A673 (cell line): ENCODE results near the gene PLCD1. TPM values are rescaled to one million over a fixed set of nuclear protein-coding genes. Genes with fewer than 3 reads are reported as not detected.
"Not testable (repeated sequence)": the region's sequence is repeated elsewhere in the genome, so short reads cannot be mapped to it uniquely, and the experiment has no call there.

ENCODE experiments used
- BruUV-seq: library from RNA; stranded (reverse); fragments of 400-500 nt; replicated peaks from 2 replicates; lab custom pipeline; 2021; lab: Mats Ljungman, UMichigan
- CTCF ChIA-PET: fragments of 300-600 bp; sonication (Branson Sonifier 250); formaldehyde crosslinking; loops from one replicate; lab custom pipeline; 2022; ENCODE audit warnings: antibody characterized with exemption; lab: Charles Lee
- POLR2A ChIA-PET: fragments of 300-600 bp; sonication (Branson Sonifier 250); formaldehyde crosslinking; loops from one replicate; lab custom pipeline; 2022; ENCODE audit warnings: antibody characterized with exemption; ENCODE audit not compliant: low non-redundant PET; lab: Charles Lee
- DNase-seq: peaks from one replicate; pipeline ENCODE4 v3.0.0-alpha.2; 2015; ENCODE audit warnings: low spot score
- H3K27ac ChIP-seq: fragments of 200-600 bp; sonication (generic); 2 replicates; pipeline ENCODE4 v1.5.1; 2016; ENCODE audit warnings: mixed run types, low read depth, mild to moderate bottlenecking, mixed read lengths, antibody characterized with exemption, low read length; ENCODE audit not compliant: poor library complexity, severe bottlenecking
- H3K27me3 ChIP-seq: fragments of 200-600 bp; sonication (generic); replicated peaks from 2 replicates; pipeline ENCODE4 v1.6.1; 2017; ENCODE audit warnings: mixed run types, low read depth, mild to moderate bottlenecking, mixed read lengths, antibody characterized with exemption, low read length; ENCODE audit not compliant: insufficient read depth, poor library complexity
- H3K36me3 ChIP-seq: fragments of 200-600 bp; sonication (generic); 2 replicates; pipeline ENCODE4 v1.6.1; 2016; ENCODE audit warnings: mixed run types, mild to moderate bottlenecking, mixed read lengths, antibody characterized with exemption, low read length; ENCODE audit not compliant: insufficient read depth, poor library complexity, severe bottlenecking
- H3K4me1 ChIP-seq: fragments of 200-600 bp; sonication (generic); 2 replicates; pipeline ENCODE4 v1.6.1; 2017; ENCODE audit warnings: mixed run types, mild to moderate bottlenecking, mixed read lengths, antibody characterized with exemption, low read length; ENCODE audit not compliant: insufficient read depth, poor library complexity, severe bottlenecking
- H3K4me3 ChIP-seq: fragments of 200-600 bp; sonication (generic); 2 replicates; pipeline ENCODE4 v1.5.1; 2016; ENCODE audit warnings: low read depth, mixed run types, mild to moderate bottlenecking, mixed read lengths, low read length; ENCODE audit not compliant: poor library complexity, severe bottlenecking
- H3K9me3 ChIP-seq: fragments of 200-600 bp; sonication (generic); 2 replicates; pipeline ENCODE4 v1.6.1; 2016; ENCODE audit warnings: mixed run types, low read depth, mild to moderate bottlenecking, mixed read lengths, antibody characterized with exemption, low read length; ENCODE audit not compliant: poor library complexity, severe bottlenecking
- CTCF ChIP-seq: fragments of 300-800, 200-600 bp; sonication (generic); conservative IDR thresholded peaks from 2 replicates; pipeline ENCODE4 v1.5.1; 2017; ENCODE audit warnings: low read depth, mild to moderate bottlenecking, antibody characterized with exemption, low read length, moderate library complexity, mixed read lengths
- EZH2 ChIP-seq: fragments of 200-600 bp; sonication (generic); IDR thresholded peaks from 2 replicates; pipeline ENCODE4 v1.6.1; 2017; ENCODE audit warnings: borderline replicate concordance, low read depth, mild to moderate bottlenecking, mixed read lengths, antibody characterized with exemption, low read length; ENCODE audit not compliant: poor library complexity, severe bottlenecking
- intact Hi-C: fragments of 100-400 bp; cut with micrococcal nuclease; formaldehyde crosslinking; loops from one replicate; pipeline ENCODE4 v1.10.0; 2022; ENCODE audit not compliant: unreplicated experiment
- total RNA-seq: library from RNA; stranded (reverse); gene quantifications from 2 replicates; pipeline ENCODE4 v1.2.3, GENCODE V29; 2021

PLCD1 gene
- total RNA-seq, 1 experiment from 2014 or later = 1.1 TPM

GRCh38 chr3:38067508-38068233 lies 38.2 kb upstream of the PLCD1 start:
- CTCF ChIA-PET = no interaction called here
- H3K4me1 ChIP-seq = no peaks in the 10 kb centered on the region
- no peak overlapping the region for H3K4me3 ChIP-seq
- DNase-seq = no peak
- H3K27ac ChIP-seq = no peak overlapping the region
- TF ChIP-seq EZH2 = no peak
- no peak for TF ChIP-seq CTCF
- peaks cover 3% of the 10 kb centered on the region for H3K27me3 ChIP-seq
- intact Hi-C loops = no loop called here
- no peaks in the 10 kb centered on the region for H3K9me3 ChIP-seq
- no TSS peak for BruUV-seq
- POLR2A ChIA-PET = interaction anchor here (0.6 kb wide), 1 partner anchor 1619 kb away, joined by 3 read pairs; no protein-coding TSS in a partner anchor
- H3K36me3 ChIP-seq = no peaks in the 10 kb centered on the region

- POLR2A ChIA-PET, BruUV-seq, DNase-seq, H3K27me3 ChIP-seq, H3K9me3 ChIP-seq, H3K4me3 ChIP-seq, H3K4me1 ChIP-seq, H3K27ac ChIP-seq, CTCF ChIA-PET, H3K36me3 ChIP-seq, intact Hi-C loops: not testable (repeated sequence)
Observed at GRCh38 chr3:38064453-38064852, 35.0 kb upstream of the PLCD1 start.

- H3K9me3 ChIP-seq = no peaks in the 10 kb centered on the region
- ChIA-PET POLR2A (no interaction called here), CTCF (no interaction called here)
- H3K36me3 ChIP-seq = no peaks in the 10 kb centered on the region
- no peak overlapping the region for H3K27ac ChIP-seq
- H3K4me3 ChIP-seq = no peak overlapping the region
- intact Hi-C loops = no loop called here
- no TSS peak for BruUV-seq
- H3K27me3 ChIP-seq = peaks cover 3% of the 10 kb centered on the region
- DNase-seq = no peak
- no peaks in the 10 kb centered on the region for H3K4me1 ChIP-seq
- no peak for TF ChIP-seq EZH2
- no peak for TF ChIP-seq CTCF
Observed at GRCh38 chr3:38062809-38063208, 33.4 kb upstream of the PLCD1 start.

- POLR2A ChIA-PET = no interaction called here
- no peak overlapping the region for H3K4me3 ChIP-seq
- DNase-seq = no peak
- BruUV-seq = no TSS peak
- no peaks in the 10 kb centered on the region for H3K4me1 ChIP-seq
- no peaks in the 10 kb centered on the region for H3K9me3 ChIP-seq
- TF ChIP-seq CTCF = no peak
- intact Hi-C loops = no loop called here
- no peaks in the 10 kb centered on the region for H3K27me3 ChIP-seq
- H3K36me3 ChIP-seq = no peaks in the 10 kb centered on the region
- CTCF ChIA-PET = no interaction called here
- no peak overlapping the region for H3K27ac ChIP-seq
Observed at GRCh38 chr3:38059591-38059990, 30.1 kb upstream of the PLCD1 start.
